ENCODE measurements around the gene CCDC12.

CCDC12 gene

DNA sequence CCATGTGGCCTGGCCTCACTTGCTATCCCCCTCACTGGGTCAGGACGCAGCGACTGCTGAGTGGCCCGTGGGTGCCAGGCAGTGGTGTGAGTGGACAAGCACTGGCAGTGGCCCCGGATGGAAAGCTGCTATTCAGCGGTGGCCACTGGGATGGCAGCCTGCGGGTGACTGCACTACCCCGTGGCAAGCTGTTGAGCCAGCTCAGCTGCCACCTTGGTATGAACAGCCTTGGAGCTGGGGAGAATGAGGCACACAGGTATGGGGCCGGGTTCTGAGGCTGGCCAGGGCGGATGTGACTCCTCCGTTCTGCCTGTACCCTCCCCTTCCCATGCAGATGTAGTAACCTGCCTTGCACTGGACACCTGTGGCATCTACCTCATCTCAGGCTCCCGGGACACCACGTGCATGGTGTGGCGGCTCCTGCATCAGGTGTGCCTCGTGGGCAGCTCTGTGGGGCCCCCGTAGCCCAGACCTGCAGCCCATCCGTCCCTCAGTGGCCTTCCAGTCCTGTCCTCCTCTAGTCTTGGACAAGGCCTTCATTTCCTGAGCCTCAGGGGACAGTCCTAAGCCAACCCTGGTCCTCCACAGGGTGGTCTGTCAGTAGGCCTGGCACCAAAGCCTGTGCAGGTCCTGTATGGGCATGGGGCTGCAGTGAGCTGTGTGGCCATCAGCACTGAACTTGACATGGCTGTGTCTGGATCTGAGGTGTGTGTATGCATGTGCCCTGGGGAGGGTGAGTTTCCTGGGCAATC, 31.1 kb upstream of the CCDC12 start:
- DNase-seq, result no peak

GRCh38 chr3:47007001-47007400, 30.5 kb upstream of the CCDC12 start:
- DNase-seq, result no peak

GRCh38 chr3:47006145-47006651, 29.7 kb upstream of the CCDC12 start:
- DNase-seq, result no peak

DNA sequence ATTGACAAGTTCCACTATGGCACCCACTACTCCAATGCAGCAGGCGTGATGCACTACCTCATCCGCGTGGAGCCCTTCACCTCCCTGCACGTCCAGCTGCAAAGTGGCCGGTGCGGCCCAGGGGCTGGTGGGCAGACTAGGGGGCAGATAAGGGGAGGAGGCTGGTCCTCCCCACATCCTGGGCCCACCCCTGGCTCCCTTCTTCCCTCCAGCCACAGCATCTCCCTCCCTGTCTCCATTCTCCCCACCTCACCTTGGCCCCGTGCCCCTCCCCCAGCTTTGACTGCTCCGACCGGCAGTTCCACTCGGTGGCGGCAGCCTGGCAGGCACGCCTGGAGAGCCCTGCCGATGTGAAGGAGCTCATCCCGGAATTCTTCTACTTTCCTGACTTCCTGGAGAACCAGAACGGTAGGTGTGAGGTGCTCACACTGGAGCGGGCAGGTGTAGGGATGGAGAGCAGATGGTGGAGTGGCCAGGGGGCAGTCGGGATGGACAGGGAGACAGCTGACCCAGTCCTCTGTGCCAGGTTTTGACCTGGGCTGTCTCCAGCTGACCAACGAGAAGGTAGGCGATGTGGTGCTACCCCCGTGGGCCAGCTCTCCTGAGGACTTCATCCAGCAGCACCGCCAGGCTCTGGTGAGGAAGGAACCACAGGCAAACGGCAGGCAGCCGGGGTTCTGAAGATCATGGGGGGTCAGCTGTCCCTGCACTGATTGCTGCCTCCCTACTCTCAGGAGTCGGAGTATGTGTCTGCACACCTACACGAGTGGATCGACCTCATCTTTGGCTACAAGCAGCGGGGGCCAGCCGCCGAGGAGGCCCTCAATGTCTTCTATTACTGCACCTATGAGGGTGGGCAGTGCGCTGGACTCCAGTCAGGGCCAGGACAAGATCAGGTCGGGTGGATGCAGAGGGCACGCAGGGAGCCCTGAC, 28.9 kb upstream of the CCDC12 start:
- DNase-seq, result no peak

GRCh38 chr3:47004369-47005211, 28.0 kb upstream of the CCDC12 start:
- DNase-seq, result no peak

GRCh38 chr3:47003461-47004368, 27.2 kb upstream of the CCDC12 start:
- DNase-seq, result no peak

DNA sequence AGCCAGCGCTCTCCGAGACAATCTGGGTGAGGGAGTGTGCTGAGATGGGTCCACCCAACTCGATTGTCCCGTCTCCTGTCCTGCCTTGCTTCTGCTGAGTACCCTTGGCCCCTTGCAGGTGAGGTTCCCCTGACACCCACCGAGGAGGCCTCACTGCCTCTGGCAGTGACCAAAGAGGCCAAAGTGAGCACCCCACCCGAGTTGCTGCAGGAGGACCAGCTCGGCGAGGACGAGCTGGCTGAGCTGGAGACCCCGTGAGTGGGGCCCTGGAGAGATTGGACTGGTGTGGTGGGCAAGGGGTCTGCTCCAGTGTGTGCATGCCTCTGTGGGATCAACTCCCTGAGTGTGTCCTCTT, 26.5 kb upstream of the CCDC12 start:
- DNase-seq, result no peak

- no peak for DNase-seq
Observed at GRCh38 chr3:47002171-47003055, 25.9 kb upstream of the CCDC12 start.

GRCh38 chr3:47001731-47002170, 25.2 kb upstream of the CCDC12 start:
- no peak for DNase-seq

DNA sequence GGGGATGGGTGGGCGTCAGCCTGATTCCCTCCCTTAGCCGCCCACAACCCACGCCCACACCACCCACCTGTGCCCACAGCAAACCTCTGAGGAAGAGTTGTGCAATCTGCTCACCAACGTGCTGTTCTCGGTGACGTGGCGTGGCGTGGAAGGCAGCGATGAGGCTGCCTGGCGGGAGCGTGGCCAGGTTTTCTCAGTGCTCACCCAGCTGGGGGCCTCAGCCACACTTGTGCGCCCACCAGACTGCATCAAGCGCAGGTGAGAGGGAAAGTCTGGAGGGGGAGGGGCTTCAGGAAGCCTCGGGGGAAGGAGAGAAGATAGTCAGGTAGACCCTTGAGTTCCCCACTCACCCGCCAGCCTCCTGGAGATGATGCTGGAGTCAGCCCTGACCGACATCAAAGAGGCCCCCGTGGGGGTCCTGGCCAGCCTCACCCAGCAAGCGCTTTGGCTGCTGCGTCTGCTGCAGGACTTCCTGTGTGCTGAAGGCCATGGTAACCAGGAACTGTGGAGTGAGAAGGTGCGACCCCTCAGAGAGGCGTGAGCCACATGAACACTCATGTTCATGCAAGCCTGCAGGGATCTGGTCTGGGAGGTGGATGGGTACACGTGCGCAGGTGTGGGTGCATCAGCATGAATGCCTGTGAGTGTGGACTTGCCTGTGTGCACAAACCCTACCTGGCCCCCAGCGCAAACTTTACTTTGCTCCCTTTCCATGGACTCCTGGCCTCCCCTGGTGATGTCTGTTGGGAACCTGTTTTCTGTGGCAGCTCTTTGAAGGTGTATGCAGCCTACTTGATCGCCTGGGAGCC, 24.6 kb upstream of the CCDC12 start:
- DNase-seq, result no peak

GRCh38 chr3:47000198-47000815, 23.8 kb upstream of the CCDC12 start:
- DNase-seq, result no peak

DNA sequence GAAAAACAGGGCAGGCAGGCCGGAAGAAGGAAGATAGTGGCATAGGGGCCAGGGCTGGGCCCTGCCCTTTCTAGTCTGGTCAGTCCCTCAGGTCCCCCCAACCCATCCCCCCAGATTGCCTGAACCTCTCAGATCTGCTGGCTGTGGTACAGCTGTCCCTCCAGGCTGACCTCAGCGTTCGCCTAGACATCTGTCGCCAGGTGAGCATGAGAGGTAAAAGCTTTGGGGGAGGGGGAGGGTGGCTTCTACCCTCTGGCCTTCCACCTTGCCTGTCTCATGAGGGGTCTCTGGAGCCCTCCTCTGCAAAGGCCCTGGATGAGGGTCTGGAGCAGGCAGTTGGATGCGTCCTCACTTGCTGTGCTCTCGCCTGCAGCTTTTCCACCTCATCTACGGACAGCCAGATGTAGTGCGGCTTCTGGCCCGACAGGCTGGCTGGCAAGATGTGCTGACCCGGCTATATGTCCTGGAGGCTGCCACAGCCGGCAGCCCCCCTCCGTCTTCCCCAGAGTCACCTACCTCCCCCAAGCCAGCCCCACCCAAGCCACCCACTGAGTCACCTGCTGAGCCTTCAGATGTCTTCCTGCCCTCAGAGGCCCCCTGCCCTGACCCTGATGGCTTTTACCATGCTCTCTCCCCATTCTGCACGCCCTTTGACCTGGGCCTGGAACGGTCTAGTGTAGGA, 23.1 kb upstream of the CCDC12 start:
- DNase-seq, result no peak

DNA sequence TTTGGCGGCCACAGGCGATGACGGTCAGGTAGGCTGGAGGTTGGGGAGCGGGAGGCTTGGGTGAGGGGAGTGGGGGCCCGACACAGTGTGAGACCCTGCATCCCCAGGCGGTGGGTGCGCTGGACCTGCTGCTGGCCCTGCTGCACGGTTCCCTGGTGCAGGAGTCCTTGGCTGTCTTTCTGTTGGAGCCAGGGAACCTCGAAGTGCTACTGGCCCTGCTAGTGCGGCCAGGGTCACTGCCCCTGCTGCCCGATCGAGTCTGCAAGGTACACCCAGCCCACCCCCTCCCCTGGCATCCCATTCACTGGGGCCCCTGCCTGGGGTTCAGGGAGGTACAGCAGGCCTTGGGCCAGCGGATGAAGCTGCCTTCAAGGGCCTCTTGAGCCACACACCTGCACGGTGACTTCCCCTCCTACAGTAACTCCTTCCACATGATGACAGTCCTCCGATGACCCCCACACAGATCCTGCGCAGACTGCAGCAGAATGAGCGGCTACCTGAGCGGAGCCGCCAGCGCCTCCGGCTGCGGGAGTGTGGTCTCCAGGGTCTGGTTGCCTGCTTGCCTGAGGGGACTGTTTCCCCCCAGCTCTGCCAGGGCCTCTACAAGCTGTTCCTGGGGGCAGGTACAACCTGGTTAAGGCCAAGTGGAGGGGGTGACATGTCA, 22.4 kb upstream of the CCDC12 start:
- DNase-seq, result no peak

DNA sequence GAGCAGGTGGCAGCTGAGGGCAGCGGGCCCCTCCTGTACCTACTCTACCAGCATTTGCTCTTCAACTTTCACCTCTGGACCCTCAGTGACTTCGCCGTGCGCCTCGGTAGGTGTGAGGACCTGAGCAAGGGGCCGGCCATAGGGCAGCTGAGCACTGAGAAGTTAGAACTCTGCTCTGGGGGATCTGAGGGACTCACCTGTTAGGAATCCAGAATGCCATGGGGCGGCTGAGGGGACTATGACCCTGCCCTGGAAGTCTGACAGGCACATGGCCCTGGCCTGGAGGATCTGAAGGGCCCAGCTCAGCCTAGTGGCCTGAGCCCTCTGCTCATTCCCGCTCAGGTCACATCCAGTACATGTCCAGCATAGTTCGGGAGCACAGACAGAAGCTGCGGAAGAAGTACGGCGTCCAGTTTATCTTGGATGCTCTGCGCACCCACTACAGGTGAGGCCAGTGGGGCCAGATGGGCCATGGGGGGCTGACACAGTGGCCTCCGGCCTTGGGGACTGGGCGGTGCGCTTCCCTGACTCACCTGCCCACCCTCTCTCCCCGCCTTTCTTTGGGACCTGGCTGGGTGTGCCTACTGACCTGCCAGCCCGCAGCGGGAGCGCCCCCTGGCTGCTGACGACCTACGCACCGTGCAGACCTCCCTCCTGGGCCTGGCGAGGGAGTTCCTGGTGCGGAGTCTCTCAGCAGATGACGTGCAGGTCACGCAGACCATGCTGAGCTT, 21.7 kb upstream of the CCDC12 start:
- peak; percentile 32 to 67 (median 54) for DNase-seq

GRCh38 chr3:46997453-46998091, 21.0 kb upstream of the CCDC12 start:
- DNase-seq, result no peak

- DNase-seq, result no peak
Observed at GRCh38 chr3:46996689-46997452, 20.3 kb upstream of the CCDC12 start.

Data from activated CD4-positive, CD25-positive, alpha-beta regulatory T cell (primary cell).